ENCODE measurements around the gene VWA1. TPM values are rescaled to one million over a fixed set of nuclear protein-coding genes. Genes with fewer than 3 reads are reported as not detected.
A peak's percentile ranks its signal among the peaks of the same experiment; 100 is the strongest.

The VWA1 gene
- total and polyA plus RNA-seq, 2 donors: 5.1 to 16.8 TPM

GRCh38 chr1:1393428-1393827, 42.1 kb upstream of the VWA1 start:
- no peaks in the 10 kb centered on the region for H3K9me3 ChIP-seq (ENCODE audit: control insufficient read depth in 2 of 2, insufficient read depth in 1 of 2, low read length in 1 of 2)
- peaks cover 8 to 15% of the 10 kb centered on the region in 2 donors for H3K4me1 ChIP-seq (ENCODE audit: control insufficient read depth in 2 of 2, insufficient read depth in 2 of 2, low read length in 2 of 2)
- WGBS: 93% methylated on average over 11 of the region's 11 CpGs
- DNase-seq (ENCODE audit: low read depth in 6 of 9, low spot score in 9 of 9): no peak
- H3K4me3 ChIP-seq (ENCODE audit: low read length in 2 of 2): no peak overlapping the region
- H3K36me3 ChIP-seq (ENCODE audit: control insufficient read depth in 2 of 2, insufficient read depth in 2 of 2, low read length in 1 of 2): peaks cover 83 to 84% of the 10 kb centered on the region in 2 donors
- H3K27me3 ChIP-seq (ENCODE audit: control insufficient read depth in 2 of 2, insufficient read depth in 1 of 2, low read length in 1 of 2): no peaks in the 10 kb centered on the region
- H3K27ac ChIP-seq (ENCODE audit: low read depth in 1 of 2, low read length in 1 of 2): no peak overlapping the region

DNA sequence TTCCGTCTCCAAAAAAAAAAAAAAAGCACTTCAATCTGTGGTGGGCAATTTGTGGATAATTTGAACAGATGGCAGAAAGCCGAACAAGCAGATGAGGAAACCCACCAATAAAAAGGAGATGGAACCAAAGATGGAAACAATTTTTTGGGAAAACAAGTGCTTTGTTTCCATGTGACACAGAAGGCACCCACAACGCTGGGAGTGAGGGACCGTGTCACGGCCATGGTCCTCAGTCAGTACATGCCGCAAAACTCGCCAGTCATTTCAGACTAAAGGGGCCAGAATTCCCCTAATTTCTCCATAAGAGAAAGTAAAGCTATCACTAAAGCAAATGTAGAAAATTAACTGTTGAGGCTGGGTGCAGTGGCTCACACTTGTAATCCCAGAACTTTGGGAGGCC, 41.4 kb upstream of the VWA1 start:
- Histone ChIP-seq H3K27ac (ENCODE audit: low read depth in 1 of 2, low read length in 1 of 2) (no peak overlapping the region), H3K36me3 (ENCODE audit: control insufficient read depth in 2 of 2, insufficient read depth in 2 of 2, low read length in 1 of 2) (peaks cover 76 to 79% of the 10 kb centered on the region in 2 donors), H3K4me3 (ENCODE audit: low read length in 2 of 2) (no peak overlapping the region), H3K9me3 (ENCODE audit: control insufficient read depth in 2 of 2, insufficient read depth in 1 of 2, low read length in 1 of 2) (peaks cover 0 to 1% of the 10 kb centered on the region in 2 donors), H3K27me3 (ENCODE audit: control insufficient read depth in 2 of 2, insufficient read depth in 1 of 2, low read length in 1 of 2) (no peaks in the 10 kb centered on the region), H3K4me1 (ENCODE audit: control insufficient read depth in 2 of 2, insufficient read depth in 2 of 2, low read length in 2 of 2) (peaks cover 10 to 16% of the 10 kb centered on the region in 2 donors)
- WGBS: 96% methylated on average over 7 of the region's 7 CpGs
- DNase-seq (ENCODE audit: low read depth in 6 of 9, low spot score in 9 of 9): no peak

GRCh38 chr1:1395166-1395565, 40.3 kb upstream of the VWA1 start:
- H3K36me3 ChIP-seq (ENCODE audit: control insufficient read depth in 2 of 2, insufficient read depth in 2 of 2, low read length in 1 of 2): peaks cover 66 to 68% of the 10 kb centered on the region in 2 donors
- H3K9me3 ChIP-seq (ENCODE audit: control insufficient read depth in 2 of 2, insufficient read depth in 1 of 2, low read length in 1 of 2): peaks cover 0 to 1% of the 10 kb centered on the region in 2 donors
- peaks cover 13 to 21% of the 10 kb centered on the region in 2 donors for H3K4me1 ChIP-seq (ENCODE audit: control insufficient read depth in 2 of 2, insufficient read depth in 2 of 2, low read length in 2 of 2)
- no peak for DNase-seq (ENCODE audit: low read depth in 6 of 9, low spot score in 9 of 9)
- no peaks in the 10 kb centered on the region for H3K27me3 ChIP-seq (ENCODE audit: control insufficient read depth in 2 of 2, insufficient read depth in 1 of 2, low read length in 1 of 2)
- no peak overlapping the region for H3K4me3 ChIP-seq (ENCODE audit: low read length in 2 of 2)
- H3K27ac ChIP-seq (ENCODE audit: low read depth in 1 of 2, low read length in 1 of 2): no peak overlapping the region
- WGBS: 98% methylated on average over 11 of the region's 11 CpGs

DNA sequence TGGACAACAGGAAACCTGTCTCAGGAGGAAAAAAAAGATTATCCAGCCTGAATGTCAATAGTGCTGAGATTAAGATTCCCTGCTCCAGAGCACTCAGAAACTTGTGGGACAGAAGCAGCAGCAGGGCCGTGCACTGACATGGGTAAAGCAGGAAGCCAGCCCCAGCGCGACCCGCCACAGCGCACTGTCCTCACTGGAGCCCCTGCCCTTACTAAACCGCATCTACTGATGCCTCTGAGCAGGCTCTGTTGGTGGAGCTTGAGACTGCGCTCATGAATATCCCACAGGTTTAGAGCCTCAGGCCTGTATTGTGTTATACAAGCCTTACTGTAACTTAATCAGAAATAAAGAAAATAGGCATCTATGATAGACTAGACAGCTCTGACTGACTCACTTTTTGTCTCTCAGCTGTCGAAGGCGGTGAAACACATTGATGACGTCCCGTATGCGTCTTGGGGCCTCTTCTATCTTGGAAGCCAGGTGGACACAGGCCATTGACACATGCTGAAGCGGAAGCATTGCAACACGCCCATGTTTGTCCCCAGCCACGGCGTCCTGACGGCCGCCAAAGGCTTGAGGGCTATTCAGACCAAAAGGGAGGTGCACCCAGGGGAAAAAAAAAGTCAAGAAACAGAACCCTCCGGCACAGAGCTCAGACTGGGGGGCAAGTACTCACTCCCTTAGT, 37.5 kb upstream of the VWA1 start:
- Histone ChIP-seq H3K27ac (ENCODE audit: low read depth in 1 of 2, low read length in 1 of 2) (no peak overlapping the region), H3K9me3 (ENCODE audit: control insufficient read depth in 2 of 2, insufficient read depth in 1 of 2, low read length in 1 of 2) (peaks cover 0 to 1% of the 10 kb centered on the region in 2 donors), H3K27me3 (ENCODE audit: control insufficient read depth in 2 of 2, insufficient read depth in 1 of 2, low read length in 1 of 2) (no peaks in the 10 kb centered on the region), H3K36me3 (ENCODE audit: control insufficient read depth in 2 of 2, insufficient read depth in 2 of 2, low read length in 1 of 2) (peaks cover 66 to 68% of the 10 kb centered on the region in 2 donors), H3K4me1 (ENCODE audit: control insufficient read depth in 2 of 2, insufficient read depth in 2 of 2, low read length in 2 of 2) (peaks cover 18 to 34% of the 10 kb centered on the region in 2 donors), H3K4me3 (ENCODE audit: low read length in 2 of 2) (peak overlapping the region; percentile 86 to 97)
- 76% methylated on average over 19 of the region's 19 CpGs for WGBS
- no peak for DNase-seq (ENCODE audit: low read depth in 6 of 9, low spot score in 9 of 9)

- WGBS: under 1% methylated on average over 54 of the region's 54 CpGs
These were observed 36.8 kb upstream of the VWA1 start for GRCh38 chr1:1398677-1399186.

DNA sequence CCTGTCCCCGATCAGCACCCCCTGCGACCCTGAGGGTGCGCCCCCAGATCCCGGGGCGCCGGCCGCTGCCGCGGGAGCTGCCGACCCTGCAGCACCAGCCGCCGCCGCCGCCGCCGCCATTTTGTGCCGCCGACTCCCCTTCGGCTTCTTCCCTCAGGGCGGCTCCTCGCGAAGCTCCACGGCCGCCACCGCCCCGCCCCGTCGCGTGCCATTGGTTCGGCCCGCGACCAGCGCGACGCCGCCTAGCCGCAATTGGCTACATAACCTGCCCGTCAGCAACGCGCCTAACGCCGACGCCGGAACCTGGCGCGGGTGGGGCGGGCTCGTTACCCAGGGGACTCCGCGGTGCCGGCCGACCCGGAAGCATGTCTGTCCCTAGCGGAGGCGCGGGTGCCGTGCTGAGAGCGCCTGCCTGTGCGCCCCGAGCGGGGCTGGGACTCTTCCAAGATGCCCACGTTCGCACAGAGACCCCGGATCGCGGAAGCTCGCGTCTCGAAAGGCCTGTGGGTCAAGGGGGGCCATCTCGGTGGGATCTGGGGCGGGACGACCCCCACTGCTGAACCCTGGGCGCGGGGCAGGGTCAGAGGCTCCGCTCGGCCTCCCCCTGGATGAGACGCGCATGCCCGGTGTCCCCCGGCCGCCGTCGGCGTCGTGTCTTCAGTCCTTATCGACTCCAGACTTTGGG, 36.2 kb upstream of the VWA1 start, which contains the start of gene CCNL2:
TSS of gene CCNL2 (minus strand) at position 149 of the 685 bp plus-strand sequence. CDS start at position 120, 29 bp downstream.
- Histone ChIP-seq H3K4me1 (ENCODE audit: control insufficient read depth in 2 of 2, insufficient read depth in 2 of 2, low read length in 2 of 2) (peaks cover 18 to 34% of the 10 kb centered on the region in 2 donors), H3K4me3 (ENCODE audit: low read length in 2 of 2) (peak within 1 kb of the TSS; percentile 97 to 99), H3K27ac (ENCODE audit: low read depth in 1 of 2, low read length in 1 of 2) (peak within 1 kb of the TSS; percentile 75 to 88), H3K27me3 (ENCODE audit: control insufficient read depth in 2 of 2, insufficient read depth in 1 of 2, low read length in 1 of 2) (no peaks in the 10 kb centered on the region), H3K9me3 (ENCODE audit: control insufficient read depth in 2 of 2, insufficient read depth in 1 of 2, low read length in 1 of 2) (peaks cover 0 to 1% of the 10 kb centered on the region in 2 donors), H3K36me3 (ENCODE audit: control insufficient read depth in 2 of 2, insufficient read depth in 2 of 2, low read length in 1 of 2) (peaks cover 60 to 63% of the 10 kb centered on the region in 2 donors)
- under 1% methylated on average over 86 of the region's 86 CpGs for WGBS
- peak; percentile 94 to 99 (median 99) for DNase-seq (ENCODE audit: low read depth in 6 of 9, low spot score in 9 of 9)

More at GRCh38 chr1:1398677-1399186, 36.8 kb upstream of the VWA1 start:
- Histone ChIP-seq H3K27me3 (ENCODE audit: control insufficient read depth in 2 of 2, insufficient read depth in 1 of 2, low read length in 1 of 2) (no peaks in the 10 kb centered on the region), H3K36me3 (ENCODE audit: control insufficient read depth in 2 of 2, insufficient read depth in 2 of 2, low read length in 1 of 2) (peaks cover 62 to 65% of the 10 kb centered on the region in 2 donors), H3K4me3 (ENCODE audit: low read length in 2 of 2) (peak overlapping the region; percentile 86 to 97), H3K9me3 (ENCODE audit: control insufficient read depth in 2 of 2, insufficient read depth in 1 of 2, low read length in 1 of 2) (peaks cover 0 to 1% of the 10 kb centered on the region in 2 donors), H3K27ac (ENCODE audit: low read depth in 1 of 2, low read length in 1 of 2) (peak overlapping the region in 1 of 2 donors; percentile 81), H3K4me1 (ENCODE audit: control insufficient read depth in 2 of 2, insufficient read depth in 2 of 2, low read length in 2 of 2) (peaks cover 18 to 34% of the 10 kb centered on the region in 2 donors)
- peak in 1 of 9 donors; percentile 25 for DNase-seq (ENCODE audit: low read depth in 6 of 9, low spot score in 9 of 9)

DNA sequence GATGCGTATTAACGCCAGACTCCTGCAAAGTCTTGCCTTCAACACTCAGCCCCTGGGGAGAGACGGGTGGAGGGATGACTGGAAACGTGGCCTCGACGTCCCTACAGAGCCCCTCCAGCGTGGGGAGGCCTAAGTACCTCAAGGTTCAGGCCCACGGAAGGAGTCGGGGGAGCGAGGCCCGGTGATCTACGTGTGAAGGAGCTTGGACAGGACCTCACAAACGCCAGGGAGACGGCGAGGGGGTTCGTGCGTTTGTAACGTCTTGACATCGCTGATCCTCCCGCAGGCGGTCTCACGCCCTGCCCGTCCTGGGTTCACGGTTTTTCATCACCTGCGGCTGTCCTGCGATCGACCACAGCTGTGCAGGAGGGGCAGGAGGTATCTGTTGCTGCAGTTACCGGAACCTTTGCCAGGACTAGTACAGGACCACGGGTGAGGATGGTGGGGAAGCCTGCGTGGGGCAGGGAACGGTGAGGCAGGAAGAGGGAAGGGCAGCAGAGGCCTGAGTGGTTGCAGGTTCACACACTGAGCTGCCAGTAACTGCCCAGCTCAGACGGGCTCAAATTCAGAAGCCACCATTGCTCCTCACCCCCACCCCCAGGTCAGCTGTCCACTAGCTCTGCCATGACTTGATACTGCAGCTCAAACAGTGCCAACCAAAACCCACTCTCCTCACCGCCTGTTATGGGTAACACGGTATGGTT, 35.5 kb upstream of the VWA1 start:
- peaks cover 18 to 34% of the 10 kb centered on the region in 2 donors for H3K4me1 ChIP-seq (ENCODE audit: control insufficient read depth in 2 of 2, insufficient read depth in 2 of 2, low read length in 2 of 2)
- 9% methylated on average over 34 of the region's 34 CpGs for WGBS

GRCh38 chr1:1400576-1401456, 34.7 kb upstream of the VWA1 start:
- peak overlapping the region in 1 of 2 donors; percentile 9 for H3K27ac ChIP-seq (ENCODE audit: low read depth in 1 of 2, low read length in 1 of 2)
- peak overlapping the region; percentile 97 to 99 for H3K4me3 ChIP-seq (ENCODE audit: low read length in 2 of 2)
- peaks cover 0 to 1% of the 10 kb centered on the region in 2 donors for H3K9me3 ChIP-seq (ENCODE audit: control insufficient read depth in 2 of 2, insufficient read depth in 1 of 2, low read length in 1 of 2)
- H3K4me1 ChIP-seq (ENCODE audit: control insufficient read depth in 2 of 2, insufficient read depth in 2 of 2, low read length in 2 of 2): peaks cover 23 to 41% of the 10 kb centered on the region in 2 donors
- no peak for DNase-seq (ENCODE audit: low read depth in 6 of 9, low spot score in 9 of 9)
- no peaks in the 10 kb centered on the region for H3K27me3 ChIP-seq (ENCODE audit: control insufficient read depth in 2 of 2, insufficient read depth in 1 of 2, low read length in 1 of 2)
- H3K36me3 ChIP-seq (ENCODE audit: control insufficient read depth in 2 of 2, insufficient read depth in 2 of 2, low read length in 1 of 2): peaks cover 62 to 65% of the 10 kb centered on the region in 2 donors
- 94% methylated on average over 22 of the region's 22 CpGs for WGBS

More for the DNA sequence above, 35.5 kb upstream of the VWA1 start:
- H3K9me3 ChIP-seq (ENCODE audit: control insufficient read depth in 2 of 2, insufficient read depth in 1 of 2, low read length in 1 of 2): peaks cover 0 to 1% of the 10 kb centered on the region in 2 donors
- H3K27ac ChIP-seq (ENCODE audit: low read depth in 1 of 2, low read length in 1 of 2): peak overlapping the region; percentile 75 to 88
- DNase-seq (ENCODE audit: low read depth in 6 of 9, low spot score in 9 of 9): no peak
- H3K4me3 ChIP-seq (ENCODE audit: low read length in 2 of 2): peak overlapping the region; percentile 97 to 99
- H3K27me3 ChIP-seq (ENCODE audit: control insufficient read depth in 2 of 2, insufficient read depth in 1 of 2, low read length in 1 of 2): no peaks in the 10 kb centered on the region
- H3K36me3 ChIP-seq (ENCODE audit: control insufficient read depth in 2 of 2, insufficient read depth in 2 of 2, low read length in 1 of 2): peaks cover 60 to 65% of the 10 kb centered on the region in 2 donors
